Ovary (tissue), 3 donors: ENCODE measurements around the gene MAG.

ENCODE experiments used
- EP300 ChIP-seq: sonication (generic); formaldehyde crosslinking; IDR thresholded peaks from one replicate; pipeline ENCODE4 v1.6.1; 2017; ENCODE audit warnings: antibody characterized with exemption
- TF ChIP-seq, protein P1 (sequence below), 3 donors: fragments of 450-650 bp in 2 of 3; fragments of 200-600 bp in 1 of 3; IDR thresholded peaks; one replicate each; pipeline versions ENCODE4 v1.5.1 to v1.8.0; 2016 to 2022; ENCODE audit warnings: antibody characterized with exemption in 3 of 3, mild to moderate bottlenecking in 1 of 3
- donor health status: DM: no; HTN: no; CAD: no.

DNA sequence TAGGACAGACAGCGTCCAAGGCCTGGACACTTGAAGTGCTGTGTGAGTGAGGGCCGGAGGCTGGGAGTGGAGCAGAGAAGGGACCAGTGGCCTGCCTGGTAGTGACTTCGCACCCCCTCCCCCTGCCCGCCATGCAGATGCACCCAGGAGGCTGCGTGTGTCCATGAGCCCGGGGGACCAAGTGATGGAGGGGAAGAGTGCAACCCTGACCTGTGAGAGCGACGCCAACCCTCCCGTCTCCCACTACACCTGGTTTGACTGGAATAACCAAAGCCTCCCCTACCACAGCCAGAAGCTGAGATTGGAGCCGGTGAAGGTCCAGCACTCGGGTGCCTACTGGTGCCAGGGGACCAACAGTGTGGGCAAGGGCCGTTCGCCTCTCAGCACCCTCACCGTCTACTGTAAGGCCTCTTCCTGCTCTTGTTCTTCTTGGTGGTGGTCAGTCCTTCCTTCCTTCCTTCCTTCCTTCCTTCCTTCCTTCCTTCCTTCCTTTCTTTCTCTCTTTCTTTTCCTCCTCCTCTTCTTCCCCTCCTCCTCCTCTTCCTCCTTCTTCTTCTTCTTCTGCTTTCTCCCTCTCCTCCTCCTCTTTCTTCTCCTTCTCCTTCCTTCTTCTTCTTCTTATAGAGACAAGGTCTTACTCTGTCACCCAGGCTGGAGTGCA is 49.7 kb downstream of the MAG start:
- TF ChIP-seq, protein P1, sequence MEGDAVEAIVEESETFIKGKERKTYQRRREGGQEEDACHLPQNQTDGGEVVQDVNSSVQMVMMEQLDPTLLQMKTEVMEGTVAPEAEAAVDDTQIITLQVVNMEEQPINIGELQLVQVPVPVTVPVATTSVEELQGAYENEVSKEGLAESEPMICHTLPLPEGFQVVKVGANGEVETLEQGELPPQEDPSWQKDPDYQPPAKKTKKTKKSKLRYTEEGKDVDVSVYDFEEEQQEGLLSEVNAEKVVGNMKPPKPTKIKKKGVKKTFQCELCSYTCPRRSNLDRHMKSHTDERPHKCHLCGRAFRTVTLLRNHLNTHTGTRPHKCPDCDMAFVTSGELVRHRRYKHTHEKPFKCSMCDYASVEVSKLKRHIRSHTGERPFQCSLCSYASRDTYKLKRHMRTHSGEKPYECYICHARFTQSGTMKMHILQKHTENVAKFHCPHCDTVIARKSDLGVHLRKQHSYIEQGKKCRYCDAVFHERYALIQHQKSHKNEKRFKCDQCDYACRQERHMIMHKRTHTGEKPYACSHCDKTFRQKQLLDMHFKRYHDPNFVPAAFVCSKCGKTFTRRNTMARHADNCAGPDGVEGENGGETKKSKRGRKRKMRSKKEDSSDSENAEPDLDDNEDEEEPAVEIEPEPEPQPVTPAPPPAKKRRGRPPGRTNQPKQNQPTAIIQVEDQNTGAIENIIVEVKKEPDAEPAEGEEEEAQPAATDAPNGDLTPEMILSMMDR (IDR thresholded peaks at IDR 0.05): no peak
- no peak for TF ChIP-seq EP300
